NCI-H446 treated with DMSO at 0.1 percent for 48 hours (cell line): ENCODE measurements around the gene ANGEL1.

Source experiments
- DNase-seq: peaks from one replicate; lab custom pipeline; 2025; lab: John Stamatoyannopoulos, UW

The ANGEL1 gene

DNA sequence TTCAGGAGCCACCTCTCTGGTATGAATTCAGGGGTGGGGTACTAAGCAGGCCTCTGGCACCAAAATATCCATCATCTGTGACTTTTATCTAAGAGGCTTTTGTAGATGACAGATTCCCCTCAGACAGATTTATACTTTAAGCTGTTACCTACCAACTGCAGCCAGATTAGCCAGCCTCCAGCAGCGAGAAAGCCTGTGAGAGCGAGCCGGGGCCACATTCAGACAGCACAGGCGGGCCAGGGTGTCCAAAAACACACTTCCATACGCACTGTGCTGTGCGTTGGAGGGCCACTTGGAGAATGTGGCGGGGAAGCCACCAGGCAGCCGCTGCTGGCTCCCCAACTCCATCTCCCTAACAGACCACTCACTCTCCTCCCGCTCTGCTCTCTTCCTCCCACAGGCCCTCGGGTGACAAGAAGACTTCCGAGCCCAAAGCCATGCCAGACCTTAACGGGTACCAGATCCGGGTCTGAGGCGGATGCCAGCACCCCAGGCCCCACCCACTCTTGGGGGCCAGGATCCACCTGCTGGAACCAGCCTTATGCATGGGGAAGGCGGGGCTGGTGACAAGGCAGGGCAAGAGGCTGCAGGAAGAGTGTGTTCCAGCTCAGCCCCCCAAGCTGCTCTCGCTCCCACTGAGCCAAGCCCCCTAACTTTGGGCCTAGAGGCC lies 34.0 kb downstream of the ANGEL1 start:
- DNase-seq = no peak

DNA sequence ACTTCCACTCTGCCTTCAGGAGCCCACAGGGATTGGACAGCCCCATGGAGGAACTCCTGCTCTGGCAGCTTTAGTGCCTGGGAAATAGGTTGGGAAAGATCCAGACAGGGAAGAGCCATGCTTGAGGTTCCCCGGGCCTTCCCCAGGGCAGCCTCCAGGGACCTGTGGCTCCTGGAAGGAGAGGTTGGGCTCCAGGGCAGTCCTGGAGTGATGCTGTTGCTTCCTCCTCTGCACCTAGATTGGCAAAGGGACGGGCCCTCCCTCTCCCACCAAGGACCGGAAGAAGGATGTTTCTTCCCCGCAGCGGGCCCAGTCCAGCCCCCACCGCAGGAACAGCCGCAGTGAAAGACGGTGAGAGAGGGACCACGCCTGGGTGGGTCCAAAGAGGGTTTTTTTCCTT lies 35.0 kb downstream of the ANGEL1 start:
- no peak for DNase-seq

DNA sequence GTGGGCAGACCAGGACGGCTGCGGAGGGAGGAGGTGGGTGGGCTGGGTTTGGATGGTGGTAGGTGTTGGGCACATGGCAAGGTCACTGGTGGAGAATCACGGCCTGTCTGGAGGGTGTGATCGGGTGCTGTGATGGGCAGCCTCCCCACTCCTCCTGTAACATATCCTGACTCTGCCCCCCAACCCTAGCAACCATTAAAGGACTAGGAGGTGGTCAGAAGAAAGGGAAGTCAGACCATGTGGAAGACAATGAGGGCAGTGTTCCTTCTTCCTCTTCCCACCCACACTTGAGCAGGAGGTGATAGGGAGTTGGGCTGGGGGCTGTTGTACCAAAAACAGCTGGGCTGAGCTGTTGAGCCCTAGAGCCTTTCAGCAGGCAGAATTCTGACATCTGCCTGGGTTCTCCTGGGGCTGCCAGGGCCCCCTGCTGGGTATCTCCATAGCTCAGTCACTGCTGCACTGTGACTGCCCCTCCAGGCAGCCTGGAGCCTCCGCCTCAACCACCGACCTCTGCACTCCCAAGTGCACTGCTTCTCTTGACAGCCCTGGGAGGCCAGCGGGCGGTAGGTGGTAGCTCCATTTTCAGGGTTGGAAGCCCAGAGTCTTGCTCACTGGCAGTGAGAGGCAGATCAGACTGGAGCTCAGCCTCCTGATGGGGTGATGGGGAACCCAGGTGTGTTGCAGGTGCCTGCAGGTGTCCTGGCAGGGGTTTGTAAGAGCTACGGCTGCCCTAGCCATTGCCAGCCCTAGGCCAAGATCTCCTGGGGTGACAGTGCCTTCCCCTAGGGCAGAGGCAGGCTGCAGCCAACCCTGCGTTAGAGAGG lies 36.0 kb downstream of the ANGEL1 start:
- DNase-seq = no peak

- no peak for DNase-seq
Observed at GRCh38 chr14:76775695-76776427, 36.8 kb downstream of the ANGEL1 start.

- DNase-seq = no peak
Observed at GRCh38 chr14:76774821-76775694, 37.6 kb downstream of the ANGEL1 start.

- DNase-seq = no peak
Observed at GRCh38 chr14:76773956-76774820, 38.5 kb downstream of the ANGEL1 start.

- DNase-seq = no peak
Observed at GRCh38 chr14:76773188-76773885, 39.3 kb downstream of the ANGEL1 start.

- DNase-seq = no peak
Observed at GRCh38 chr14:76772300-76773187, 40.1 kb downstream of the ANGEL1 start.

DNA sequence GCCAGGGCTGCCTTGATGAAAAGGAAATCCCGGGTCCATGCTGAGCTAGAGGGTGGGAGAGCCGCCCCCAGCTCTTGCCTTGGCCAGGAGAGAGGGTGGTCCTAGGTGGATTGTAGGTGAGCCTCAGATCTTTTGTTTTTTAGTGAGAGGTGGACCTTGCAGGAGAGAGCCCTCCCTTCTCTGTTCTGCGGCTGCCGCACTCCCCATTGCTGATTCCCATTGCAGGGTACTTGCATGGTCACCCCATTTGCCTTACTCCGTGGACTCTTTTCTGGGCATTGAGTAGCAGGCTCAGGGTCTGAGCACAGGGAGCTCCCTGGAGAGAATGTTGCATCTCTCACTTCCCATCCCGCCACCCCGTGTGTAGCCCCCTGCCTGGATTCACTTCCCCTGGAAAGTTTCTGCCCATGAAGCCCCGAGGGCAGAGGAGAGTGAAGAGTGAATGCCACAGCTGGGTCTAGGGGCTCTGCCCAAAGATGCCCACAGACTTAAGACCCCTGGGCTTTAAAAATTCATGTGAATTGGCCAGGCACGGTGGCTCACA lies 41.2 kb downstream of the ANGEL1 start:
- no peak for DNase-seq

- no peak for DNase-seq
Observed at GRCh38 chr14:76770521-76771436, 41.9 kb downstream of the ANGEL1 start.

- DNase-seq = no peak
Observed at GRCh38 chr14:76769636-76770292, 42.9 kb downstream of the ANGEL1 start.

GRCh38 chr14:76768671-76769500 lies 43.8 kb downstream of the ANGEL1 start:
- DNase-seq = no peak

GRCh38 chr14:76767681-76768656 lies 44.7 kb downstream of the ANGEL1 start:
- DNase-seq = no peak

DNA sequence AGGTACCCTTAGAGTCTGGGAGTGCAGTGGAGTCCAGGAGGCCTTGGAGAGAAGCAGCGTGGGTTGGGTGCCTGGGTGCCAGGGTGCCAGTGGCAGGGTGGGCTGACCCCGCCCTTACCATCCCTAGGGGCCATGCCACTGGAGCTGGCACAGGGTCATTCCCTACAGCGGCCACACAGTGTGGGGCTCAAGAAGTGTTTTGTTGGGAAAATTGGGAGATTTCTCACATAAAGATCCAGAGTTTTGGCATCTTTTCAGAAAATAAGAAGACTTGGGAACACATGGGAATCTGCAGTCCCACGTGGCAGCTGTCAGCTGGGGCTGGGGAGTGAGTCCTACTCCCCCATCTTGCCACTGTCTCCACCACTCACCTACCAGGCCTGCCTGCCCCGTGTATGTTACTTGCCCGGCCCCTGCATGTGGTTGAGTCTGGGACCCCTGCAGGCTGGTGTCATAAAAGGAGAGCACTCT lies 47.2 kb downstream of the ANGEL1 start:
- no peak for DNase-seq
